ENCODE data around the gene BTBD9.

GRCh38 chr6:38549795-38550194, 89.9 kb downstream of the BTBD9 start:
- TF ChIP-seq EZH2 (IDR thresholded peaks at IDR 0.05; ENCODE audit: insufficient read depth, low read length) (no peak), CTCF (IDR thresholded peaks at IDR 0.05; ENCODE audit: insufficient read depth, low read depth, low read length) (no peak)
